HG03354 (cell line): Measurements from ENCODE around the gene LRTM2.

Source experiments
- ATAC-seq: cut with Tn5 transposase; IDR thresholded peaks from one replicate; pipeline ENCODE4 v1.9.1; 2021; ENCODE audit warnings: mild to moderate bottlenecking; ENCODE audit not compliant: unreplicated experiment, poor library complexity, severe bottlenecking

LRTM2 gene

GRCh38 chr12:1878695-1879094 lies 58.3 kb downstream of the LRTM2 start:
- no peak for ATAC-seq

- no peak for ATAC-seq
These were observed 59.3 kb downstream of the LRTM2 start for GRCh38 chr12:1879633-1880032.

GRCh38 chr12:1880153-1880845 lies 59.9 kb downstream of the LRTM2 start:
- ATAC-seq, result no peak

GRCh38 chr12:1880876-1881275 lies 60.5 kb downstream of the LRTM2 start:
- no peak for ATAC-seq

GRCh38 chr12:1881301-1881700 lies 60.9 kb downstream of the LRTM2 start:
- no peak for ATAC-seq

GRCh38 chr12:1881936-1882335 lies 61.6 kb downstream of the LRTM2 start:
- no peak for ATAC-seq

- no peak for ATAC-seq
These were observed 62.0 kb downstream of the LRTM2 start for GRCh38 chr12:1882405-1882804.

GRCh38 chr12:1882850-1883470 lies 62.6 kb downstream of the LRTM2 start:
- no peak for ATAC-seq

GRCh38 chr12:1883513-1883912 lies 63.1 kb downstream of the LRTM2 start:
- no peak for ATAC-seq

GRCh38 chr12:1884651-1885050 lies 64.3 kb downstream of the LRTM2 start:
- no peak for ATAC-seq

GRCh38 chr12:1885082-1885596 lies 64.8 kb downstream of the LRTM2 start:
- no peak for ATAC-seq

- no peak for ATAC-seq
These were observed 65.4 kb downstream of the LRTM2 start for GRCh38 chr12:1885599-1886245.
